Heart left ventricle (tissue), 16 donors: ENCODE results near the gene ARPC2. TPM values are rescaled to one million over a fixed set of nuclear protein-coding genes. Genes with fewer than 3 reads are reported as not detected.

Experiments used
- ATAC-seq, 4 donors: fragments of 200-7000 bp; cut with Tn5 transposase; one replicate each; pipeline ENCODE4 v1.9.1; 2020 to 2022; ENCODE audit warnings: moderate library complexity in 4 of 4, mild to moderate bottlenecking in 3 of 4, moderate number of reproducible peaks in 1 of 4
- DNase-seq, 5 donors: peaks; one replicate each; pipeline ENCODE4 v3.0.0-alpha.2; 2020
- H3K27ac ChIP-seq, 12 donors: fragments of 200-600 bp; sonication (generic) in 4 of 12; one replicate each; pipeline versions ENCODE4 v1.5.0 to v1.8.0; 2016 to 2022; ENCODE audit warnings: mild to moderate bottlenecking in 2 of 12
- H3K27me3 ChIP-seq, 9 donors: fragments of 200-600 bp; sonication (generic) in 2 of 9; one replicate each; pipeline versions ENCODE4 v1.5.1 to v1.8.0; 2016 to 2022; ENCODE audit warnings: mild to moderate bottlenecking in 3 of 9
- H3K36me3 ChIP-seq, 9 donors: fragments of 200-600 bp; sonication (generic) in 2 of 9; one replicate each; pipeline versions ENCODE4 v1.5.0 to v1.8.0; 2018 to 2022; ENCODE audit warnings: mild to moderate bottlenecking in 2 of 9
- H3K4me1 ChIP-seq, 12 donors: fragments of 200-600 bp; sonication (generic) in 4 of 12; one replicate each; pipeline versions ENCODE4 v1.5.0 to v1.8.0; 2016 to 2022; ENCODE audit warnings: mild to moderate bottlenecking in 3 of 12
- H3K4me3 ChIP-seq, 12 donors: fragments of 200-600 bp; sonication (generic) in 4 of 12; one replicate each; pipeline versions ENCODE4 v1.5.0 to v1.8.0; 2017 to 2022; ENCODE audit warnings: mild to moderate bottlenecking in 9 of 12, moderate library complexity in 4 of 12
- H3K9me3 ChIP-seq, 12 donors: fragments of 200-600 bp; sonication (generic) in 4 of 12; one replicate each; pipeline versions ENCODE4 v1.5.0 to v1.8.0; 2016 to 2022; ENCODE audit warnings: mild to moderate bottlenecking in 1 of 12
- POLR2A ChIP-seq, 2 donors: fragments of 450-650 bp; IDR thresholded peaks; one replicate each; pipeline ENCODE4 v1.6.1; 2017; ENCODE audit warnings: antibody characterized with exemption in 2 of 2, mild to moderate bottlenecking in 2 of 2, moderate library complexity in 2 of 2
- WGBS, 4 donors: extraction: QIAGEN DNeasy Blood & Tissue Kit in 2 of 4; methylation state at CpG; one replicate each; pipeline versions ENCODE4 v1.1.5 to v1.1.7; 2013 to 2018; 5-methylcytosine and 5-hydroxymethylcytosine counted together
- intact Hi-C, 10 donors: fragments of 100-400 bp; cut with DNase I; formaldehyde crosslinking; loops; one replicate each; pipeline versions ENCODE4 v1.11.1 to v1.14.2; 2022
- polyA plus RNA-seq, 2 donors: library from polyadenylated mRNA; stranded (reverse); fragments of 200-250 nt; gene quantifications; one replicate each; pipeline ENCODE4 v1.2.3, GENCODE V29; 2013
- total RNA-seq, 9 donors: library from RNA; depleted of rRNA in 2 of 9; stranded (reverse); fragments of >200 nt in 2 of 9; fragmentation: NEBNext Ultra II Directional in 3 of 9; extraction: Animal tissue kit (Norgen Biotek cat#: 25700) in 3 of 9; gene quantifications; one replicate each; pipeline versions ENCODE4 v1.1.0 to v1.2.4, GENCODE V29; 2016 to 2023
- TF ChIP-seq, protein P1 (sequence below), 12 donors: fragments of 200-600 bp; sonication (generic) in 4 of 12; IDR thresholded peaks; one replicate each; pipeline versions ENCODE4 v1.5.0 to v1.8.0; 2018 to 2022; ENCODE audit warnings: antibody characterized with exemption in 12 of 12, mild to moderate bottlenecking in 5 of 12
- donor health status: ischemic (EF 13 %, LVEDD 7.1; RV severe dilation, severe dysfunction).
- donor health status: healthy with polysubstance abuse.
- donor health status: DM: no; HTN: yes; CAD: no.
- donor health status: DM: no; HTN: no; CAD: no.
- donor health status: ischemic (EF 25% LVEDD 6.9; RV normal size, moderate dysfunction).
- donor health status: ischemic (EF 25% LVEDD 5.7; RV mildly dilated, moderate dysfunction).
- donor health status: healthy.
- donor health status: DM: yes; HTN: yes; CAD: no.
- donor health status: ischemic (EF 35%, LVEDD 5.7; RV mildly dilated, moderate dysfunction).
- donor health status: nonischemic (EF 11% LVEDD 7.7; RV severe dilation, severe dysfunction).
- donor health status: DM: yes; HTN: yes; CAD: no.
- donor health status: PGD.
- donor health status: ischemic (EF 29% LVEDD 5.4; RV normal size, mild dysfunction).
- donor health status: nonischemic (EF 23%, LVEDD 6.1; RV moderate dilation, normal function).

ARPC2 gene
- total and polyA plus RNA-seq, 11 donors: 64.9 to 278 (median 139) TPM

DNA sequence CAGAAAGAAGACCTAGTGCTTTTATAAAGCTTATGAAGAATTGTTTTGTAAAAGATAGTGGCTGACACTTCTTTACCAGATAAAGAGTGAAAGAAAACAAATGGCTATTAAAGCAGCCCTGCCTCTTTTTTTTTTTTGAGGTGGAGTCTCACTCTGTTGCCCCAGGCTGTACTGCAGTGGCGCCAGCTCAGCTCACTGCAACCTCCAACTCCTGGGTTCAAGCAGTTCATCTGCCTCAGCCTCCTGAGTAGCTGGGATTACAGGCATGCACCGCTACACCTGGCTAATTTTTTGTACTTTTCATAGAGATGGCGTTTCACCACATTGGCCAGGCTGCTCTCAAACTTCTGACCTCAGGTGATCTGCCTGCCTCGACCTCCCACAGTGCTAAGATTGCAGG lies 12.9 kb downstream of the ARPC2 start:
- Histone ChIP-seq H3K4me3 (peak overlapping the region in 2 of 12 donors; percentile 3 to 22), H3K27me3 (no peaks in the 10 kb centered on the region), H3K9me3 (no peaks in the 10 kb centered on the region), H3K36me3 (peaks cover 0 to 100% (median 95%) of the 10 kb centered on the region in 9 donors), H3K4me1 (peaks cover 8 to 78% (median 31%) of the 10 kb centered on the region in 12 donors), H3K27ac (peak overlapping the region in 10 of 12 donors; percentile 3 to 86 (median 52))
- DNase-seq: no peak
- 89 to 92% (median 92%) methylated on average over 4 of the region's 4 CpGs for WGBS, 4 donors
- TF ChIP-seq, protein P1, sequence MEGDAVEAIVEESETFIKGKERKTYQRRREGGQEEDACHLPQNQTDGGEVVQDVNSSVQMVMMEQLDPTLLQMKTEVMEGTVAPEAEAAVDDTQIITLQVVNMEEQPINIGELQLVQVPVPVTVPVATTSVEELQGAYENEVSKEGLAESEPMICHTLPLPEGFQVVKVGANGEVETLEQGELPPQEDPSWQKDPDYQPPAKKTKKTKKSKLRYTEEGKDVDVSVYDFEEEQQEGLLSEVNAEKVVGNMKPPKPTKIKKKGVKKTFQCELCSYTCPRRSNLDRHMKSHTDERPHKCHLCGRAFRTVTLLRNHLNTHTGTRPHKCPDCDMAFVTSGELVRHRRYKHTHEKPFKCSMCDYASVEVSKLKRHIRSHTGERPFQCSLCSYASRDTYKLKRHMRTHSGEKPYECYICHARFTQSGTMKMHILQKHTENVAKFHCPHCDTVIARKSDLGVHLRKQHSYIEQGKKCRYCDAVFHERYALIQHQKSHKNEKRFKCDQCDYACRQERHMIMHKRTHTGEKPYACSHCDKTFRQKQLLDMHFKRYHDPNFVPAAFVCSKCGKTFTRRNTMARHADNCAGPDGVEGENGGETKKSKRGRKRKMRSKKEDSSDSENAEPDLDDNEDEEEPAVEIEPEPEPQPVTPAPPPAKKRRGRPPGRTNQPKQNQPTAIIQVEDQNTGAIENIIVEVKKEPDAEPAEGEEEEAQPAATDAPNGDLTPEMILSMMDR (IDR thresholded peaks at IDR 0.05): no peak
- TF ChIP-seq POLR2A (IDR thresholded peaks at IDR 0.05): no peak
- ATAC-seq: peak in 2 of 4 donors; percentile 19 to 43
- intact Hi-C loops: loop anchor here in 1 of 10 donors (5.0 kb wide), 1 partner anchor 32 kb away; the partner anchor contains the start of gene GPBAR1

DNA sequence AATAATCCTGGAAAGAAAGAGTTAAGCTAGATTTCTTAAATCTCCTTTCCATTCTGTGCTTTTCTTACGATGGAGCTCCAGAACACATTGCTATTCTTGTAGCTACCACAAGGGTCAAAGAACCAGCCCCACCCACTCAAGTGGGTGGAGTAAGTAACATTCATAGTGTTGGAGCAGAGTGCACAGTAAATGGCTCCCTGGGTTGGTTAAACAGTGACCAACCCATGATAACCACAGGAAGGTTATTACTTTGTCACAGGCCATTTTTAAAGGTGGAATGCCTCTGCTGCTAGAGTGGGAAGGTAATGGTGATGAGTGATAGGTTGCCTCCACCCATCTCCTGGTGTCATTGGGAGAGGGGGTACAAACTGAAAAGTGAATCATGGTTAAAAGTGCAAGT lies 13.9 kb downstream of the ARPC2 start:
- no peaks in the 10 kb centered on the region for H3K27me3 ChIP-seq
- no peak overlapping the region for H3K4me3 ChIP-seq
- ATAC-seq (peak in 1 of 4 donors; percentile 41), DNase-seq (no peak)
- H3K4me1 ChIP-seq: peaks cover 8 to 68% (median 31%) of the 10 kb centered on the region in 12 donors
- WGBS, 4 donors: 0 to 8% (median 3%) methylated on average over 1 of the region's 1 CpG
- H3K27ac ChIP-seq: peak overlapping the region in 2 of 12 donors; percentile 66 to 86
- peaks cover 3 to 100% (median 95%) of the 10 kb centered on the region in 9 donors for H3K36me3 ChIP-seq
- no peaks in the 10 kb centered on the region for H3K9me3 ChIP-seq
- TF ChIP-seq, protein P1 (IDR thresholded peaks at IDR 0.05): peak in 4 of 12 donors; percentile 13 to 42 (median 19)
- no peak for TF ChIP-seq POLR2A (IDR thresholded peaks at IDR 0.05)
- intact Hi-C loops: no loop called here

DNA sequence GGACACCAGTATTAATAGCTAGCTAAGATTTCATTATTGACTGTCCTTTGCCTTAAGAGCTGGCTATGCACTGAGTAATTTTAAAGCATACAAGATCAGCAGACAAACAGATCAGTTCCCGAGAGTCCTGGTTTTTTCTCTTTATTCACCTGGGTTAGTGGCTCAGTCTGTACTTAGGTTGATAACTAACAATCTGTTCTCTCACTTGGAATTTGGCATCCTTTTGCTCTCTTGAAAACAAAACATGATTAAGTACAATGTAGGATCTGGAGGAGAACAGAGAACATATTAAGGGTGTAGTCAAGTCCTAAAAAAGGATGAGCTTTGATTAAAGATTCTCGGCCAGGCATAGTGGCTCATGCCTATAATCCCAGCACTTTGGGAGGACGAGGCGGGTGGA lies 16.6 kb downstream of the ARPC2 start:
- intact Hi-C loops: no loop called here
- peaks cover 3 to 100% (median 95%) of the 10 kb centered on the region in 9 donors for H3K36me3 ChIP-seq
- no peak for DNase-seq
- ATAC-seq: no peak
- H3K27me3 ChIP-seq: no peaks in the 10 kb centered on the region
- 86 to 95% (median 92%) methylated on average over 4 of the region's 4 CpGs for WGBS, 4 donors
- no peak overlapping the region for H3K4me3 ChIP-seq
- H3K9me3 ChIP-seq: no peaks in the 10 kb centered on the region
- TF ChIP-seq POLR2A (IDR thresholded peaks at IDR 0.05): no peak
- TF ChIP-seq, protein P1 (IDR thresholded peaks at IDR 0.05): no peak
- peaks cover 6 to 43% (median 26%) of the 10 kb centered on the region in 12 donors for H3K4me1 ChIP-seq
- no peak overlapping the region for H3K27ac ChIP-seq

DNA sequence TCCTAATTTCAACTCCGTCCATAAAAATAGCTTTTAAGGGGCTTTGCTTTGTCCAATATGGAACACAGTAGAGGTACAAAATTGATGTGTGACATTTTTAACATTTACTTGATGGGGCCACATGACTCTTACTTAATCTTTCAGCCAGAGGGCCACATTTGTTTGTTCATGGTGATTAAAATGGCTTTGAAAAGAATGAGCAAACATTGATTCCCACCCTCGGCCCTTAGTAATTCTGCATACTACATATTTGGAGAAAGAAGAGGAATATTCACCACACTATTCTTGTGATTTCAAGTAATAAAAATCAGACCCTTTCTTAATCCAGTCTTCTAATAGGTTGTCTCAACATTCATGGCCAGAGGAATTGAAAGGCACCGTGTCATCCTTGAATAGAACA lies 17.5 kb downstream of the ARPC2 start:
- H3K36me3 ChIP-seq: peaks cover 3 to 100% (median 97%) of the 10 kb centered on the region in 9 donors
- H3K4me3 ChIP-seq: no peak overlapping the region
- TF ChIP-seq, protein P1 (IDR thresholded peaks at IDR 0.05): no peak
- no peak for TF ChIP-seq POLR2A (IDR thresholded peaks at IDR 0.05)
- intact Hi-C loops: no loop called here
- DNase-seq (no peak), ATAC-seq (no peak)
- no peaks in the 10 kb centered on the region for H3K27me3 ChIP-seq
- 61 to 63% (median 63%) methylated on average over 3 of the region's 3 CpGs for WGBS, 4 donors
- no peak overlapping the region for H3K27ac ChIP-seq
- H3K4me1 ChIP-seq: peaks cover 0 to 33% (median 16%) of the 10 kb centered on the region in 12 donors
- no peaks in the 10 kb centered on the region for H3K9me3 ChIP-seq
